Esophagus squamous epithelium (tissue), 5 donors: ENCODE results near the gene DOC2B. TPM values are rescaled to one million over a fixed set of nuclear protein-coding genes. Genes with fewer than 3 reads are reported as not detected.

ENCODE experiments used
- DNase-seq: peaks from one replicate; lab custom pipeline; 2025; lab: John Stamatoyannopoulos, UW
- H3K27ac ChIP-seq, 4 donors: fragments of 200-600 bp; sonication (generic); one replicate each; pipeline ENCODE4 v1.5.1; 2016 to 2019; ENCODE audit warnings: mild to moderate bottlenecking in 1 of 4
- H3K27me3 ChIP-seq, 4 donors: fragments of 200-600 bp; sonication (generic); 1 replicate in 3 of 4; 2 replicates in 1 of 4; pipeline versions ENCODE4 v1.5.1 to v1.6.0; 2017 to 2021; ENCODE audit warnings: antibody characterized with exemption in 1 of 4
- H3K36me3 ChIP-seq, 3 donors: fragments of 200-600 bp; sonication (generic); one replicate each; pipeline ENCODE4 v1.5.1; 2016 to 2019
- H3K4me1 ChIP-seq, 3 donors: fragments of 200-600 bp; sonication (generic); one replicate each; pipeline ENCODE4 v1.5.1; 2017 to 2019
- H3K4me3 ChIP-seq, 4 donors: fragments of 200-600 bp; sonication (generic); 1 replicate in 3 of 4; 2 replicates in 1 of 4; pipeline ENCODE4 v1.5.1; 2016 to 2019; ENCODE audit warnings: mild to moderate bottlenecking in 2 of 4, moderate library complexity in 1 of 4
- H3K9me3 ChIP-seq, 3 donors: fragments of 200-600 bp; sonication (generic); one replicate each; pipeline ENCODE4 v1.5.1; 2016 to 2019
- POLR2A ChIP-seq, 4 donors: fragments of 450-650 bp; IDR thresholded peaks; one replicate each; pipeline ENCODE4 v1.6.1; 2017; ENCODE audit warnings: antibody characterized with exemption in 4 of 4, mild to moderate bottlenecking in 4 of 4, moderate library complexity in 3 of 4
- WGBS, 2 donors: methylation state at CpG; one replicate each; pipeline ENCODE4 v1.1.5; 2018; 5-methylcytosine and 5-hydroxymethylcytosine counted together
- intact Hi-C: fragments of 100-400 bp; cut with DNase I; formaldehyde crosslinking; loops from one replicate; pipeline ENCODE4 v1.15.0; 2022
- total RNA-seq, 4 donors: library from RNA; depleted of rRNA; stranded (reverse); fragments of >200 nt; gene quantifications; one replicate each; pipeline ENCODE4 v1.1.0, GENCODE V29; 2016
- TF ChIP-seq, protein P1 (sequence below), 6 experiments: fragments of 450-650 bp in 4 of 6; fragments of 200-600 bp in 2 of 6; sonication (generic) in 2 of 6; IDR thresholded peaks; one replicate each; pipeline ENCODE4 v1.5.1; 2016 to 2019; ENCODE audit warnings: antibody characterized with exemption in 6 of 6, mild to moderate bottlenecking in 4 of 6, moderate library complexity in 4 of 6
- donor health status: DM: yes; HTN: yes; CAD: no.

The DOC2B gene
- total RNA-seq, 4 donors from 2014 or later: 8.4 to 44.9 (median 26.2) TPM

DNA sequence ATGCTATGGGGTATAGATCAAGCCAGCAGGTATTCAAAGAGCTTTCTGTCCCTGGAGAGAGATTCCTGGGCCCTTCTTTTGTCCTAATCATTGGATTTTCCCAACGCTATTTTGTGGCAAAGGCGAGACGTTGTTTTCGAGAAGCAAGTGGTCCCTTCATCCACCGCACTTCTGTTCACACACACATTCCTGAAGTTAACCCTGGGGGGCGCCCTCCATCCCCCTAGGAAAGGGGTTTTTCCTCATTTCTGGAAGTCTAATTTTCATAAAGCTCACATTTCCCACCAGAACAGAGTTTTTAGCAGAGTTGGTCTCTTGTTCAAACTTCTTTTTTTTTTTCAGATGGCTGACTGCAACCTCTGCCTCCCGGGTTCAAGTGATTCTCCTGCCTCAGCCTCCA, 32.2 kb downstream of the DOC2B start:
- H3K36me3 ChIP-seq: peaks cover 0 to 65% (median 6%) of the 10 kb centered on the region in 3 donors
- no peak for TF ChIP-seq POLR2A (IDR thresholded peaks at IDR 0.05)
- TF ChIP-seq, protein P1, sequence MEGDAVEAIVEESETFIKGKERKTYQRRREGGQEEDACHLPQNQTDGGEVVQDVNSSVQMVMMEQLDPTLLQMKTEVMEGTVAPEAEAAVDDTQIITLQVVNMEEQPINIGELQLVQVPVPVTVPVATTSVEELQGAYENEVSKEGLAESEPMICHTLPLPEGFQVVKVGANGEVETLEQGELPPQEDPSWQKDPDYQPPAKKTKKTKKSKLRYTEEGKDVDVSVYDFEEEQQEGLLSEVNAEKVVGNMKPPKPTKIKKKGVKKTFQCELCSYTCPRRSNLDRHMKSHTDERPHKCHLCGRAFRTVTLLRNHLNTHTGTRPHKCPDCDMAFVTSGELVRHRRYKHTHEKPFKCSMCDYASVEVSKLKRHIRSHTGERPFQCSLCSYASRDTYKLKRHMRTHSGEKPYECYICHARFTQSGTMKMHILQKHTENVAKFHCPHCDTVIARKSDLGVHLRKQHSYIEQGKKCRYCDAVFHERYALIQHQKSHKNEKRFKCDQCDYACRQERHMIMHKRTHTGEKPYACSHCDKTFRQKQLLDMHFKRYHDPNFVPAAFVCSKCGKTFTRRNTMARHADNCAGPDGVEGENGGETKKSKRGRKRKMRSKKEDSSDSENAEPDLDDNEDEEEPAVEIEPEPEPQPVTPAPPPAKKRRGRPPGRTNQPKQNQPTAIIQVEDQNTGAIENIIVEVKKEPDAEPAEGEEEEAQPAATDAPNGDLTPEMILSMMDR (IDR thresholded peaks at IDR 0.05): no peak
- no peaks in the 10 kb centered on the region for H3K9me3 ChIP-seq
- DNase-seq: no peak
- intact Hi-C loops: no loop called here
- WGBS, 2 donors: 88 to 93% methylated on average over 6 to 7 of the region's 7 CpGs
- H3K27ac ChIP-seq: no peak overlapping the region
- H3K4me1 ChIP-seq: peaks cover 0 to under 1% (median 0%) of the 10 kb centered on the region in 3 donors
- H3K4me3 ChIP-seq: no peak overlapping the region
- H3K27me3 ChIP-seq: no peaks in the 10 kb centered on the region

DNA sequence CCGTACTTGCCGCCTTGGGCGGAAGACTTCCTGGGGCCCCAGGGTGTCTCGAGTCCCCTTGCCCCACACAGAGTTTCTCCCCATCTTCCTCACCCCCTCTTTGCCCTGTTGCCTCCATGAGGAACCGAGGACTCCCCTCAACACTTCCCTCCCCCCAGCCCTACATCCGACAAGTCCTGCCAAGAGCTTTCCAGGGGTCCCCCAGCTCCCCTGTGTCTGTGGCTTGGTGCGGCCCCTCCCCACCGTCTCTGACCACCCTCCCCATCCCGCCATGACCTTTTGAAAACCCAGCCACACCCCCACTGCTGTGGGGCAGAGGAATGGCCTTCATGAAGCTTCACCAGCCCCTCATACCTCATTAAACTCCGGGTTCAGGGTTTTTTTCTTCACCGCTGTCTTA, 32.7 kb downstream of the DOC2B start:
- intact Hi-C loops: no loop called here
- WGBS, 2 donors: 78 to 90% methylated on average over 10 of the region's 11 CpGs
- Histone ChIP-seq H3K9me3 (no peaks in the 10 kb centered on the region), H3K27ac (no peak overlapping the region), H3K4me1 (peaks cover 0 to 3% (median under 1%) of the 10 kb centered on the region in 3 donors), H3K4me3 (no peak overlapping the region), H3K36me3 (peaks cover 0 to 65% (median 6%) of the 10 kb centered on the region in 3 donors), H3K27me3 (no peaks in the 10 kb centered on the region)
- TF ChIP-seq POLR2A (IDR thresholded peaks at IDR 0.05): no peak
- TF ChIP-seq, protein P1 (IDR thresholded peaks at IDR 0.05): no peak
- no peak for DNase-seq

DNA sequence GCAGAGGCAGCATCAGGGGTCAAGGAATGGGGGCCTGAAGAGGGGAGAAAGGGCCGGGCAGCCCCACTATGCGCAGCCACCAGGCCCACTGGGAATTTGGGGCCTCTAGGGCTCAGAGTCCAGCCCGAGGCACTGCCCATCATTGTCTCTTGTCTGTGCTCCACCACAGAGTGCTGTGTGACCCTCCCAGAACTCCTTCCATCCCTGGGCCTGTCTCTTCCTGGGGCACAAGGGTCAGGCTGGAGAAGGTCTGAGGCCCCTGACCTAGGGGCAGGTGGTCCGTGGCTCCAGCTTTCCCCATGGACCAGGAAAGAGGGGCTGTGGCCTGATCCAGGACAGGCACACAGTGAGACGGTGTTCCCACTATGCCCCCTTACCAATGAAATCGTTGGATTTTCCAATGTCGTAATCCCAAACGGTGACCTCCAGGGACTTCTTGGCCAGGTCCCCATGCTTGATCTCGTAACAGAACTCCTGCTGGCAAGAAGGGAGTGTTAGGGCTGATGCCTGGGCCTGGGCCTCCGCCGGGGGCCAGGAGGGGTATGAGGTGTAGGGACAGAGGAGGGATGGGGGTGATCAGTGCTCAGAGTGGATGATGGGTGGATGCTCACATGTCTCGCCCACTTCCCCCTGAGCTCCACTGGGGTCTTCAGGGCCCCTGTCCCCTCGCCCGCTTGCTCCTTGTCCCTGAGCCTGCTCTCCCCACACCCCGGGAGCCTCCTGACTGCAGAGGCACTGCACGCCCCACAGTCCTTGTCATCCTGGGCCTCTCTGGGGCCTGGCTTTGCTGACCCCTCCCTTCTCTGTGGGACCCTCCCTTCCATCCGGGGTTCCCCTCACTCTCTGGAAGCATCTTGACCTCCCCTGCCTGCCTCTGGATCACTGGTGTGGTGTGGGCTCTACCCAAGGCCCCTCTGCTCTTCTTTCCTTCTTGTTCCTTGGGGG, 33.4 kb downstream of the DOC2B start:
- 84 to 93% methylated on average over 9 of the region's 17 CpGs for WGBS, 2 donors
- intact Hi-C loops: no loop called here
- Histone ChIP-seq H3K4me1 (peaks cover 0 to 8% (median 3%) of the 10 kb centered on the region in 3 donors), H3K27ac (no peak overlapping the region), H3K27me3 (peaks cover 0 to 6% (median 0%) of the 10 kb centered on the region in 4 donors), H3K36me3 (peaks cover 0 to 61% (median 6%) of the 10 kb centered on the region in 3 donors), H3K9me3 (no peaks in the 10 kb centered on the region), H3K4me3 (no peak overlapping the region)
- DNase-seq: no peak
- no peak for TF ChIP-seq POLR2A (IDR thresholded peaks at IDR 0.05)
- TF ChIP-seq, protein P1 (IDR thresholded peaks at IDR 0.05): no peak

DNA sequence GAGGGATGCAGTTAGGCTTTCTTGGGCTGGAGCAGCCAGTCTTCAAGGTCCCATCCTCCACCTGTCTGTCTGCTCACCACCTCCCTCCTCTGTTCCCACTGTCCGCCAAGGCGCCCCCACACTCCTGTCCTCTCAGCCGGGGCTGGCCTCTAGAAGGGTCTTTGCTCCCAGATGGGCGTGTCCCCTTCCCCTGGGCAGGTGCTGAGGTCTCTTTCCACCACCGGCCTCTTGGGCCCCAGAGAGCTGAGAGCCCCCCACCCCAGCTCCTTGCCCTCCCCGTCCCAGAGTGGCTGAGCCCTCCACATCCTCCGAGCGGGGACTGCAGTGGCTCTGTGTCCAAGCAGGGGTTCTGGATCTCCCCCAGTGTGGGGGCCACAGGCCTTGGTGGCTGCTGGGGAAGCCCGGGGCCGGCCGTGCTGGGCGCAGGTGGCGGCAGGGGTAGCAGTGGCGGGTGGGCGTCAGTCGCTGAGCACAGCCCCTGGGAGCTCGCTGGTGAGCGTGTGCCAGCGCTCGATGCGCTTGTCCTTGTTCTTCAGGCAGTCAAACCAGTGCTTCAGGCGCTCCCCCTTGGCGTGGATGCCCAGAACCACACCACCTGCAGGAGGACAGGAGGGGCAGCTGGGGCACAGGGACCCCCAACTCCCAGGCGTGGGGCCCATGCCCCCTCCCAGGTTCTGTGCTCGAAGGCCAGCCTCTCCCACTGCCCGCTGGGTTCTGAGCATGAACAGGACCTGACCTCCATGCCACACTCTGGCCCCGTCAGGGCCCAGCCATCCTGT, 34.3 kb downstream of the DOC2B start:
- H3K9me3 ChIP-seq: no peaks in the 10 kb centered on the region
- no peak overlapping the region for H3K27ac ChIP-seq
- no peak for TF ChIP-seq POLR2A (IDR thresholded peaks at IDR 0.05)
- TF ChIP-seq, protein P1 (IDR thresholded peaks at IDR 0.05): no peak
- H3K4me3 ChIP-seq: no peak overlapping the region
- peaks cover 0 to 52% (median 0%) of the 10 kb centered on the region in 3 donors for H3K36me3 ChIP-seq
- intact Hi-C loops: no loop called here
- peaks cover 0 to 6% (median 0%) of the 10 kb centered on the region in 4 donors for H3K27me3 ChIP-seq
- peaks cover 0 to 8% (median 3%) of the 10 kb centered on the region in 3 donors for H3K4me1 ChIP-seq
- WGBS, 2 donors: 89 to 92% methylated on average over 3 to 4 of the region's 27 CpGs
- no peak for DNase-seq
